ENCODE data around the gene PPM1A.

Gene PPM1A

GRCh38 chr14:60226298-60226697 is 22.7 kb upstream of the PPM1A start:
- no peak for DNase-seq (ENCODE audit: low spot score)

GRCh38 chr14:60227291-60227690 is 21.7 kb upstream of the PPM1A start:
- DNase-seq (ENCODE audit: low spot score) = no peak

- DNase-seq (ENCODE audit: low spot score) = no peak
Measured at GRCh38 chr14:60229614-60230013, 19.4 kb upstream of the PPM1A start.

- no peak for DNase-seq (ENCODE audit: low spot score)
Measured at GRCh38 chr14:60232185-60232584, 16.8 kb upstream of the PPM1A start.

- no peak for DNase-seq (ENCODE audit: low spot score)
Measured at GRCh38 chr14:60233251-60233650, 15.8 kb upstream of the PPM1A start.

- DNase-seq (ENCODE audit: low spot score) = no peak
Measured at GRCh38 chr14:60233891-60234290, 15.1 kb upstream of the PPM1A start.

- no peak for DNase-seq (ENCODE audit: low spot score)
Measured at GRCh38 chr14:60235440-60235839, 13.6 kb upstream of the PPM1A start.

GRCh38 chr14:60238955-60239354 is 10.1 kb upstream of the PPM1A start:
- DNase-seq (ENCODE audit: low spot score) = no peak

GRCh38 chr14:60240139-60240856 is 8.7 kb upstream of the PPM1A start:
- DNase-seq (ENCODE audit: low spot score) = no peak

- DNase-seq (ENCODE audit: low spot score) = no peak
Measured at GRCh38 chr14:60241091-60241490, 7.9 kb upstream of the PPM1A start.

- DNase-seq (ENCODE audit: low spot score) = no peak
Measured at GRCh38 chr14:60242429-60242828, 6.6 kb upstream of the PPM1A start.

GRCh38 chr14:60245380-60246177 is 3.4 kb upstream of the PPM1A start:
- DNase-seq (ENCODE audit: low spot score) = no peak

GRCh38 chr14:60247994-60248696 is 876 bp upstream of the PPM1A start:
- DNase-seq (ENCODE audit: low spot score) = peak; percentile 96

- DNase-seq (ENCODE audit: low spot score) = peak; percentile 78
Measured at GRCh38 chr14:60249321-60250256, 568 bp downstream of the PPM1A start.

GRCh38 chr14:60250257-60251035 is 1.4 kb downstream of the PPM1A start:
- peak; percentile 36 for DNase-seq (ENCODE audit: low spot score)

- DNase-seq (ENCODE audit: low spot score) = no peak
Measured at GRCh38 chr14:60251877-60252276, 2.9 kb downstream of the PPM1A start.

GRCh38 chr14:60252630-60253029 is 3.6 kb downstream of the PPM1A start:
- no peak for DNase-seq (ENCODE audit: low spot score)

- DNase-seq (ENCODE audit: low spot score) = no peak
Measured at GRCh38 chr14:60253649-60254048, 4.6 kb downstream of the PPM1A start.

- peak; percentile 25 for DNase-seq (ENCODE audit: low spot score)
Measured at GRCh38 chr14:60254176-60254575, 5.2 kb downstream of the PPM1A start.

- DNase-seq (ENCODE audit: low spot score) = no peak
Measured at GRCh38 chr14:60257865-60258264, 8.8 kb downstream of the PPM1A start.

- no peak for DNase-seq (ENCODE audit: low spot score)
Measured at GRCh38 chr14:60265163-60265562, 16.1 kb downstream of the PPM1A start.

All from HuH-7 (cell line).